HG03575 (cell line): Measurements from ENCODE around the gene SLC25A26.
"Not testable (repeated sequence)": the region's sequence is repeated elsewhere in the genome, so short reads cannot be mapped to it uniquely, and the experiment has no call there.

Experiments used
- ATAC-seq: cut with Tn5 transposase; IDR thresholded peaks from one replicate; pipeline ENCODE4 v1.9.1; 2021; ENCODE audit not compliant: unreplicated experiment, insufficient number of reproducible peaks, low FRiP score; ENCODE audit errors: extremely low read depth

The SLC25A26 gene

DNA sequence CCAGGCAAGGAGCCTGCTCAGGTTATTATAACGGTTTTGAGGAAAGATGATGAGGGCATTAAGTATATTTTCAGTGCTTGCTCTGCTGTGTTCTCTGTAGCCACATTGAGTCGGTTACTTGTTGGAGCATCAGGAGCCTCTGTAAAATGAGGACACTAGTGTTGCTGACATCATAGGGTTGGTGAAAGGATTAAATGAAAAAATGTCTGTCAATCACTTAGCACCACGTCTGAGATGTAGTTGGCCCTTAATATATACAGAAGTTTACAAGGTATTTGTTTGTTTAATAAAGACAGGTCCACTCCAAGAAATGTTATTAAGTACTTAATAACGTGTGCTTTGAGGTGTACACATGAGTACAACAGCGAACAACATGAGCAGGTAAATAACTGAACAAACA is 735 bp upstream of the SLC25A26 start:
- ATAC-seq: no peak

DNA sequence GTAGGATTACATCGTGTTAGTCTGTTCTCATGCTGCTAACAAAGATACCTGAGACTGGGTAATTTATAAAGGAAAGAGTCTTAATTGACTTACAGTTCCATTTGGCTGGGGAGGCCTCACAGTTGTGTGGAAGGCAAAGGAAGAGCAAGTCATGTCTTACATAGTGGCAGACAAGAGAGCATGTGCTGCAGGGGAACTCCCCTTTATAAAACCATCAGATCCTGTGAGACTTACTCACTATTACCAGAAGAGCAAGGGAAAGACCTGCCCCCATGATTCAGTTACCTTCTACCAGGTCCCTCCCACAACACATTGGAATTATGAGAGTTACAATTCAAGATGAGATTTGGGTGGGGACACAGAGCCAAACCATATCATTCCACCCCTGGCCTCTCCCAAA is 3.4 kb downstream of the SLC25A26 start:
- ATAC-seq: no peak

DNA sequence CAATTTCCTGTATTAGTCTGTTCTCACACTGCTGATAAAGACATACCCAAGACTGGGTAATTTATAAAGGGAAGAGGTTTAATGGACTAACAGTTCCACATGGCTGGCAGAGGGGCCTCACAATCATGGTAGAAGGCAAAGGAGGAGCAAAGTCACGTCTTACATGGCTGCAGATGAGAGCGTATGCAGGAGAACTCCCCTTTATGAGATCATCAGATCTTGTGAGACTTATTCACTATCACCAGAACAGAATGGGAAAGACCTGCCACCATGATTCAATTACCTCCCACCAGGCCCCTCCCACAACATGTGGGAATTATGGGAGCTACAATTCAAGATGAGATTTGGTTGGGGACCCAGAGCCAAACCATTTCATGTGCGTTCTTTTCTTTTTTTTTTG is 5.3 kb downstream of the SLC25A26 start:
- ATAC-seq: not testable (repeated sequence)

DNA sequence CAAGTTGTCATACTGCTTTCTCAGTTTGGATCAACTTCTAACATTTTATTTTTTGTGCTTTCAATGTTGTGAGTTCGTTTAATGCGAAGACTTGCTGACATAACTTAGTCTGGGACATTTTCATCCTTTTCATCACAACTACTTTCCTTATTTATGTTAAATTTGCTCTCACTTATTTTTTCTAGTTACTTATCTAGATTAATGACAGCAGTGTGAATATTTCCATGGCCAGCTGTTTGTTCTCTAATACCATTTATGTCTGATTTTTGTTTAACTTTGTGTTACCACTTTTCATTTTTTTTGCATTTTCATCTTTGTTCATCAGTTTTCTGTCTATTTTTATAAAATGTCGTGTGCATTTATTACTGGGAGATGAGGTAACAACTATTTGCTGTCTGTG is 6.2 kb downstream of the SLC25A26 start:
- no peak for ATAC-seq

DNA sequence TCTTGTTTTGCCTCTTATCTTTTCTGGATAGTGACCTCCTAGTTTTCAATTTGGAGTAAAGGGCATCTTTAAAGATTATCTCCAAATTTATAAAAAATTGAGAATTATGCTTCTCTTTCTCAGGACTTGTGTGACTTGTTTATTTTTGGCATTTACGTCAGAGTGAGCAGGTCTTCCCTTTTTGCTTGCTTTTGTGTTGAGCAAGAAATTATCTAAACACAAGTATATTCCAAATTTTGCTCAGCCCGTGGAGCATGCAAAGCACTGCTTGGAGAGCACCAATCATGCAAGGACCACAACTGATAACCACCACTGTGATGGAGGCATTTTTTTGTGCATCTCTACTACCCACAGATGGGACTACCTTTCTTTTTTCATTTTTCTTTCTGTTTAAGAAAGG is 7.1 kb downstream of the SLC25A26 start:
- no peak for ATAC-seq

DNA sequence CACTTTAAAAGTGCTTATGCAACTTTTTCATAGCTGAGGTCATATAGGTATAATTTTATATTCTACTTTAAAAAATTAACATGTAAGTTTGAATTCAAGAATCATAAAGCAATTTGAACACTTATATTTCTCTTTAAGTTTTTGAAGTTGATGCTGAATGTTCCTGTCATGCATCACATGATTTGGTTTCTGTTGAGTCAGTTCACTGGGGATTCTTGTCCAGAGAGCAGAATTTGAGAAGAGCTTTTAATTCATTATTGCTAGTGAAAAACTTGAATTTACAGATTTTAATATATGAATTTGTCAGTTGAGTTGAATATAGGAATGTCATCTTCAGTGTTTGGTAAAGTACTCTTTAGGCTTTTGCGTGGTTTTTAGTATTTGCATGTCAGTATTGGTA is 7.9 kb downstream of the SLC25A26 start:
- no peak for ATAC-seq

DNA sequence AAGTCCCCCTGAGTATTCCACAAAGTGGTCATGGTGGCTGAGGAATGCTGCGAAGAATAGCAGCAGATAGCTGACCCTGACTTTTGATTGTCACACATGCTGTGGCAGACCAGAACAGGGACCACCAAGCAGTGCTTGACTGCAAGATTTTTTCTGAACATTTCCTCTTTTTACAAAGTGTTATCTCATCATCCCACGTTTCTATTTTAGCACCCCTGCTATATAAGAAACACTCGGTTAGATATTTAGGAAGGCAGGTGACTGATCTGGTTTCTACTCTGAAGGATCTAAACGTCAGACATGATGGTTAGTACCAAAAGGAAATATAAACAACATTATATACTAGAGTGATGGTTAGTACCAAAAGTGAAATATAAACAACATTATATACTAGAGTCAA is 9.1 kb downstream of the SLC25A26 start:
- ATAC-seq: no peak

DNA sequence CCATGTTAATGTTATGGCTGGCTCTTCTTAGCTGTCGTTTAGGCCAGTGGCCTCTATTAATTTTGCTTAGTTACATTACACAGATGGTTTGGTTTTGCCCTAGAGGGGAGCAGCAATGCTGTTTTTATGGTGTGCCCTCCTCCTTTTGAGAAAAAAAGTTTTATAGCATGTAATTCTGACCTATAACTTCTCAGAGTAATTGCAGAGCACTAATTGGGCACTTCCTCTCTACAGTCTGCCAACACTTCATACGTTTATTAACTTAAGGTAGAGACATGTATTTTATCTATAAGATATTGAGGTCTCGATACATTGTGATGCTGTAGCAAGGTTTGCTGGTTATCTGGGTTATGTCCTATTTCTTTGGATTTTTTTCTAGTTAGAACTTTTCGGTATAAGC is 12.2 kb downstream of the SLC25A26 start:
- ATAC-seq: no peak

DNA sequence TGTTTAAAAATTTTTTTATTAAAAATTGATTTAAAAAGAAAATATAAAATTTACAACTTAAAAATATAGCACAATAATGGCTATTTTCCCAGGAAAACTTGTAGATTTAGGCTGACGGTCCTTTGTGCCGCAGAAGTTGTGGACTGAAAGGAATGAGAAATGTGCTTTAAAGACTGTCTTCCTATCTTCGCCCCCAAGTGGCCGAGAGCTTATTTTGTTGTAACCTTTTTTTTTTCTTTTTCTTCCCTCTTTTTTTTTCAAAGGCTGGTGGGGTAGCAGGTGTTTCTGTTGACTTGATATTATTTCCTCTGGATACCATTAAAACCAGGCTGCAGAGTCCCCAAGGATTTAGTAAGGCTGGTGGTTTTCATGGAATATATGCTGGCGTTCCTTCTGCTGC is 15.5 kb downstream of the SLC25A26 start:
- no peak for ATAC-seq

DNA sequence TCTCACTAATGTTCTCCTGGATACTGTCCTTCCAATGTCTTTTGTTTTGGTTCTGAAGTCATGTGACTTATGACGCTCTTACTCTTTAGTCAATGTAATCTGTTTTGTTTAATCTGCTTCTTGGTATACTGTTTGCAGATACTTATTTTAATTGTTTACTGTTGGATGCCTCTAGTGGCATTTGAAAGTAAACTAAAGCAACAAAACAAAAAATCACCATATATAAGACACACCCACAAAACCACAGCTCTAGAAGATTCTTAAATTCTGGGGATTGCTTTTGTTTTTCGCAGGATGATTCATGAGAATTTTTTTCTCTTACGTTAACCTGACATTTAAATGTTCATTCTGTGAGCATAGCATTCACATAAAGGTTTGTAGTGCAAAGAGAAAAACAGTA is 16.8 kb downstream of the SLC25A26 start:
- no peak for ATAC-seq

DNA sequence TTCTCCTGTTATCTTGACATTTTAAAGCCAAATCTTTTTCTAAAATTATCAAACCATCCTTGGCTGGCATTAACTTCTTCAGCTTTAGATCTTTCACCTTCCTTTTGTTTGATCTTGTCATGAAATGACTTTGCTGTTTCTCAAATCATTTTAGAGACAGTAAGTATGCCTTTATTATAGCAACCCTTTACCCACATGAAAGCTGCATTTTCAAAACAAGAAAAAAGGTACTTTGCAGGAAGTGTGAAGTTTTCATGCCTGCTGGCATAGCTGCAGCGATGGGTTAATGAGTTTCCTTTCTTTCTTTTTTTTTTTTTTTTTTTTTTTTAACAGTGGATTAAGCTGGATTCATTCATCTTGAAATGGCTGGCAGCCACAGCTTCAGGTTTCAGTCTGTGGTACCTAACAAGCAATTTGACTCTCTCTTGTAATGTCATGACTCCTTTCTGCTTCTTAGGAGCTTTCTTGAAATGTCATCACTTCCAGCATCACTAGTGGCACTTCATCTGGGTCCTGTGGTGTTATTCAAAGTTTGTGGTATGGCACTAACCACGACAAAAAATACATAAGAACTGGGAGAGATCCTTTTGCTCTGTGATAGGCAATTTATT is 18.8 kb downstream of the SLC25A26 start:
- no peak for ATAC-seq

DNA sequence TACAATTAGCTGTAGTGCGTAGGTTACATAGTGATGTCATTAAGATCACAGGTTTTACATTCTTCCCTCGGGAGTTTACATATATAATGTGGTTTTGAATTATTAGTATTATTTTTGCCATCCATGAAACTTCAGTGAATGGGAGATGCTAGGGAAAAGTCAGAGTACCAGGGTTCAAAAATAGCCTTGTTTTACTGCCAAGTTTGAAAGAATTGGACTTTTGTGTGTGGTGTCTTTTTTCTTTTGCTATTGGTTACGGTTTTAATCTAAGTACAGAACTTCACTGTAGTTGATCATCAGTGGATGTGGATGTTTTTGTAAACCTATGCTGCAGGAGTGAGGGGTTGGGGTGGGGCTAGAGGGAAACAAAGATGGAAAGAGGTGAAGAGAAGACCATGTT is 20.7 kb downstream of the SLC25A26 start:
- no peak for ATAC-seq

DNA sequence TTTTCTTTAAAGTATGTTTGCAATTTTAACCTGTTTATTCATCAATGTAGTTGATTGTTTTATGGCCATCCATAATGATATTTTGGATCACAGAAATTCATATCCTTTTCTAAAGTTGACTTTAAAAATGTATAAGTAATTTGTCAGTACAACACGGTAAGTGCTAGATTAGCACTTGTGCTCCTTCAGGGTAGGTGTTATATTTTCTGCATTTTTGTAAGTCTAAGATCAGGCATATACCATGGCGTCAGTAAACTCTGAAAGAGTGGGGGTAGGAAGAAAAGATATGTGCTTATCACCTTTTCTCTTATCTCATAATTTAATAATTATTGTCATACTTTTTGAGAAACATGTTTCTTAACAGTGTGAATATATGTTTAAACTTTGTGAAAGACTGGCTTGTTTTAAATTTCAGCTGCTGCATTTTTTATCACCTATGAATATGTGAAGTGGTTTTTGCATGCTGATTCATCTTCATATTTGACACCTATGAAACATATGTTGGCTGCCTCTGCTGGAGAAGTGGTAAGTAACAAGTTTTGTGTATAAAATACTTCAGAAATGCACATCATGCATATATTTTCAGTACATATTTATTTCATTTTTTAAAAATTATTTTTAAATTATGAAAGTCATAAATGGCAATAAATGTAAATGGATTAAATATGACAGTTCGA is 22.1 kb downstream of the SLC25A26 start:
- no peak for ATAC-seq

DNA sequence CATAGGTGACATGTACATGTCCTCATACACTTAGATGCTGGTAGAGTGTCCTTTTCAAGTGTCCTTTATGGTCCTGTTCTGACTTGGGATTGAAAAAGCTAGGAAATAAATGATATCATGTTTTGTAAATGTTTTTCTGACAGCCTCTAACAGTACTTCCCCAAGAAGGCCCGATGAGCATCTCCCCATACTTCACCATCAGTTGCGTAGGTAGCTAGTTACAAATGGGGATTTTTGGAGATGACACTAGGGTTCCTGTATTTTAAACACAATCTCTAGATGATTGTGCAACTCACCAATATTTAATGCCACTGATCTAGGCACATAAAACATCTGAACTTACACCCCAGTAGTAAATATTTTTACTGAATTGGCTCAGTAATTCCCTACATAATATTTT is 27.8 kb downstream of the SLC25A26 start:
- no peak for ATAC-seq

DNA sequence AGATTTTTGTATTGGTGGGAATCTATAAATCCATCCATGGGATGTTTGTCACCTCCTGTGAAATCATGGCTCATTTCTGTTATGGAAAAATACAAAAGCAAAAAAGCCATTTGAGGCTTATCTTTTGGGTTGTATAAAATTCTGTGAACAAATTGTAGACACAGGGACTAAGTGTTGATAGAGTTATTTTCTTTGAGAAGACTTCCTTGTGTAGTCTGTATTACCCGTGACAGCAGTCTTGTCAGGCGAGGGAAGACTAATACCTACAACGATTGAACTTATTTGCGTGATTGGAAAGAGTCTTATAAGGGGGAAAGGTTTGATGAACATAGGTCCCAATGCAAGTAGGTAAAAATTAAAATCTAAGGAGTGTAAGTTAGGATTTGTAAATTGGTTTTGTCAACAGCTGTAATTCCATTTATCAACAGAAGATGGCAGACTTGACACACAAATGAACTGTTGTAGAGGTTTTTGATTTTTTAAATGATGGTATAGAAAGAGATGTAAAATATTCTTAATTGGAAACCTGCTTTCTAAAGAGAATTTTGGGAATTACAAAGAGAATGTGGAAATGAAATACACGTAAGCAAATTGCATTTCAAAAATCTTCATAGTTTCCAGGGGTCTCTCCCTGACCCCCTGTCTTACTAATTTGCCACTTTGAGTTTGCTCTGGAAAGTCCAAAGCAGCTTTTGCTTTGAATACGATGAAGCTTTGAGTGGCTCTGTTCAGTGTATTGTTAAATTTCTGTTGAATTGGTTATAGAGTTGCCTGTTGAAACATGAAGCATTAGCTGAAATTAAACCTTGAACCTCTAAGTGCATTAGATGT is 33.2 kb downstream of the SLC25A26 start:
- ATAC-seq: no peak

DNA sequence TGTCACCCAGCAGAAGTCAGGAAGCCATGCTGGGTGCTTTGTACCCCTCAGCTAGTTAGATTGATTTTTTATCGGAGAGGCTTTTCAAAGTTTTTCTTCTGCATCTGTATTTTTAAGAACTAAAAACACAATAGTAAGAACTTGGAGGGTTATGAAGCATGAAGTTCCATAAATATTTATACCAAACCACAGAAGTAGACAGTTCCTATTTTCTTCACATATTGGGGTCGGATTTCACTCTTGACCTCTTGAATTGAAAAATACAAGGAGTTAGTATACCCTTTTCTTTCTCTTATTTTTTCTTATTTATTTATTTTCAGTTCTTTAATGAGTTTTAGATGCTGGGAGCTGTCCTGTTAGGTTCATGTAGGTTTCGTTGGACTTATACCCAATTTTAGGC is 35.1 kb downstream of the SLC25A26 start:
- ATAC-seq: no peak

DNA sequence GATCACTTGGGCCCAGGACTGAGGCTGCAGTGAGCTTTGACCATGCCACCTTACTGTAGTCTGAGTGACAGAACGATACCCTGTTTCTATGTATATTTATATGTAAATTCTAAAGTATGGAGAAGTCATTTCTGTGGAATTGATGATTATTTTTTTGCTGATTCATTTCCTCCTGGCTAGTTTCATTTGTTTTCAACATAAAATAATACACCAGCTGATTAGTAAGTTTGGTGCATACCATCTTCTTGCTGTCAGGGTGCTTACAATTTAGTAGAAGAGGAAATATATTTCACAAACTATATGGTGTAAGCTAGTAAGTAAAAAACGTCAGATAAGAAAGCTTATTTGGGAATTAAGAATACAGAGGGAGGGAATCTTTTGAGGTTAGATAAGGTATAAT is 36.0 kb downstream of the SLC25A26 start:
- ATAC-seq: no peak

DNA sequence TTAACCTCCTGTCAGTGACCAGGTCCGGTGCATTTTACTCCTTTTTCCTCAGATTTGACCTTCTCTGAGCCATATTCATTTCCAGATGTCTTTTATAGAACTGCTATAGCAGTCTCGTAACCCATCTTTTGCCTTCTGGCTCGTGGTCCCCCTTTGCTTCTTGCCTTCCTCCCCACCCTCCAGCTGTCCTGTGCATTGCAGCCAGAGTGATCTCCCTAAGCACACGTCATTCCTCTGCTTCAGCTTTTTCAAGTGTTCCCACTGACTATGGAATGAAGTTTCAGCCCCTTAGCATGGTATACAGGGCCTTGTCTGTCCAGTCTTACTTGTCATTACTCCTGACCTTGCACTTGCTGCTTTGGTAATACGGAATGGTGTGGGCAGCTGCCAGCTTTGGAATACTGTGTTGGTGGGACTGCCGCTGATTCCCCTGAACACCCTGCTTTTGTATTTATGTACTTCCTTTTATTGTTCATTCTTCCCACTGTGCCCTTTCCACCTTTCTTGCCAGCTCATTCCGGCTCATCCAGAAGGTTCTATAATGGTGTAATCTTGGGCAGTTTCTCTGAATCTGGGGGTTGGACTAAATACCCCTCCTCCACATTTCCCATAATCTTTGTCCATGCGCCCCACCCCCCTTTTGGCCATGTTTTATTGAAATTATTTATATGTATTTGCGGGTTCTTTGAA is 38.9 kb downstream of the SLC25A26 start:
- ATAC-seq: no peak

DNA sequence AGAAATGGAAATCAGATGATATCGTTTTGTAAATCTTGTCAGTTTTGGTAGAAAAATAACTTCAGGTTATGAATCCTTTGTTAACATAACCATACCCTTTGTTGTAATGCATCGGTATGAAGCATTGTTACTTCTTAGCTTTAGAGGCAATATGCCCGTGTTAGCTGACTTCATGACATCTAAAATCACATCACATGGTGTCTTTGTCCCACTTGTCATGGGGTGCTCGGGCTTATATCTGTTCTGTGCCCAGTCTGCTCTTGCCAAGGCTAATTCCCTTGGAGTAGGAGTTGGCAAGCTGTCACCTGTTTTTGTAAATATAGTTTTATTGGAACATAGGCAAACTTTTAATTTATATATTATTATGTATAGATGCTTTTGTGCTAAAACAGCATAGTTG is 39.6 kb downstream of the SLC25A26 start:
- ATAC-seq: no peak

DNA sequence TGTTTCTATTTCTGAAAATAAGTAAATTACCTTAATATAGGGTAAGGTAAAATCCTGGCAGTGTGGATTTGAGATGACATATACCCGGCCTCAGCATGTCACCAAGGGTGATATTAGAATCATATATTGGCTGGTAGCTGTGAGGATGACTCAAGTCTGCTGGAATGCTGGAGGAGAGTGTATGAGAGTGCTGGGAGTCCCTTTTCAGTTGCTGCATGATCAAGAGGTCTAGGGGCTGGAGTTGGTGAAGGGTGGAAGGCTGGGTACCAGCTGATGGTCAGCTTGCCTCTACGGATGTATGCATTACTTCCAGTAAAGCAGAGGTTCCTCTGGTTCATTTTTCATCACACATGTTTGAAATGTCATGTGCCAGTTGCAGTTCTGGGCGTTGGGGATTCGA is 40.6 kb downstream of the SLC25A26 start:
- ATAC-seq: no peak
